ENCODE results near the gene ORAI3. TPM values are rescaled to one million over a fixed set of nuclear protein-coding genes. Genes with fewer than 3 reads are reported as not detected.
A peak's percentile ranks its signal among the peaks of the same experiment; 100 is the strongest.

Gene ORAI3
- total and polyA plus RNA-seq, 11 donors: 8.1 to 28.9 (median 11.3) TPM

DNA sequence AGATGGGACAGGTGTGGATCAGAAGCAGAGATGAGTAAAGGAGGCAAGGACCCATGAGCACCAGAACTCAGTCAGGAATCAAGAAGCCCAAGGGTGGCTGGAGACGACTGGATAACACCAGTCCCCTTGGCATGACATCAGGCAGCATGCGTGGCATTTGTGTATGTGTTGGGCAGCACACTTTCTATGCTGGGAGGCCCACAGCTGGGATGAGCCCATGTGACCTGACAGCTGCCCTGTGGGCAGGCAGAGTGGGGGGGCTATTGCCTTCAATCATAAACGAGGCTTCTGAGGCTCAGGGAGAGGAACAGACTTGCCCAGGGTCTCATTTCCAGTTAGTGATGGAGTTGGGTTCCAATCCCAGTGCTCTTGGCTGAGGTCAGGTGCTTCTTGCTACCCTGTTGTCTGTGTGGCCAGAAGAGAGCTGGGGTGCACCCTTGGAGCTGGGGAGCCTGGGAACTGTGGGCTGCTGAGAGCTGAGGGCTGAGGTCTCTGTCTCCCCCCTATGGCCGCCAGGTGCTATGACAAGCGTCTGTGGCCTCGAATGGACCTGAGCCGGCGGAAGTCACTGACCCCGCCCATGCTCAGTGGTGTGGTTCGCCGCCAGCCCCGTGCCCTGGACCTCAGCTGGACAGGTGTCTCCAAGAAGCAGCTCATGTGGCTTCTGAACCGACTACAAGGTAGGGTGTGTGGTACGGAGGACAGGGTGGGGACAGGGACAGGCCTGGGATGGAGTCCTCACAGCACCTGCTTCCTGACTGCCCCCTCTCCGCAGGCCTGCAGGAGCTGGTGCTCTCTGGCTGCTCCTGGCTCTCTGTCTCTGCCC, 7.1 kb upstream of the ORAI3 start:
- peak overlapping the region in 1 of 12 donors; percentile 5 for H3K27ac ChIP-seq
- ATAC-seq: peak; percentile 78 to 93 (median 89)
- WGBS, 4 donors: 17 to 64% (median 22%) methylated on average over 3 to 15 of the region's 15 CpGs

DNA sequence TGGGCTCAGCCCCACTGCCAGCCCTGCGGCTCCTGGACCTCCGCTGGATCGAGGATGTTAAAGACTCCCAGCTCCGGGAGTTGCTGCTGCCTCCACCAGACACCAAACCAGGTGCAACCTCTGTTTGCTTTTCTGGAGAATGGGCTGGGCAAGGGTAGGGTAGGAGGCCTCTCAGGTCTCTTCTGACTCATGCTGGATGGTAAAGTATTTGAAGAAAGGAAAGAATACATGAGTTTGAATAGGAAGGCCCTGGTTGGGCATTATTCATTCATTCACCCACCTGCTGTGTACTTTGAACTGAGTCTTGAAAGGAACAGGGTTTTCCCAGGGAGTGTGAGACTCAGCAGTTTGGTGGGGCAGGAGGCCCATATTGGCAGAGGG, 6.5 kb upstream of the ORAI3 start:
- Histone ChIP-seq H3K9me3 (no peaks in the 10 kb centered on the region), H3K27ac (no peak overlapping the region), H3K27me3 (no peaks in the 10 kb centered on the region), H3K4me3 (no peak overlapping the region), H3K4me1 (peaks cover 0 to 23% (median 7%) of the 10 kb centered on the region in 12 donors), H3K36me3 (peaks cover 0 to 46% (median 26%) of the 10 kb centered on the region in 9 donors)
- ATAC-seq: no peak
- WGBS, 4 donors: 85 to 92% (median 88%) methylated on average over 4 of the region's 4 CpGs
- TF ChIP-seq POLR2A (IDR thresholded peaks at IDR 0.05): no peak
- TF ChIP-seq, protein P1, sequence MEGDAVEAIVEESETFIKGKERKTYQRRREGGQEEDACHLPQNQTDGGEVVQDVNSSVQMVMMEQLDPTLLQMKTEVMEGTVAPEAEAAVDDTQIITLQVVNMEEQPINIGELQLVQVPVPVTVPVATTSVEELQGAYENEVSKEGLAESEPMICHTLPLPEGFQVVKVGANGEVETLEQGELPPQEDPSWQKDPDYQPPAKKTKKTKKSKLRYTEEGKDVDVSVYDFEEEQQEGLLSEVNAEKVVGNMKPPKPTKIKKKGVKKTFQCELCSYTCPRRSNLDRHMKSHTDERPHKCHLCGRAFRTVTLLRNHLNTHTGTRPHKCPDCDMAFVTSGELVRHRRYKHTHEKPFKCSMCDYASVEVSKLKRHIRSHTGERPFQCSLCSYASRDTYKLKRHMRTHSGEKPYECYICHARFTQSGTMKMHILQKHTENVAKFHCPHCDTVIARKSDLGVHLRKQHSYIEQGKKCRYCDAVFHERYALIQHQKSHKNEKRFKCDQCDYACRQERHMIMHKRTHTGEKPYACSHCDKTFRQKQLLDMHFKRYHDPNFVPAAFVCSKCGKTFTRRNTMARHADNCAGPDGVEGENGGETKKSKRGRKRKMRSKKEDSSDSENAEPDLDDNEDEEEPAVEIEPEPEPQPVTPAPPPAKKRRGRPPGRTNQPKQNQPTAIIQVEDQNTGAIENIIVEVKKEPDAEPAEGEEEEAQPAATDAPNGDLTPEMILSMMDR (IDR thresholded peaks at IDR 0.05): no peak
- intact Hi-C loops (cut with DNase I): no loop called here
- no peak for DNase-seq

More for the DNA sequence above, 7.1 kb upstream of the ORAI3 start:
- intact Hi-C loops (cut with DNase I): no loop called here
- TF ChIP-seq, protein P1 (IDR thresholded peaks at IDR 0.05): peak; percentile 76 to 94 (median 86)
- TF ChIP-seq POLR2A (IDR thresholded peaks at IDR 0.05): no peak
- DNase-seq: peak; percentile 73 to 88 (median 82)
- H3K4me3 ChIP-seq: no peak overlapping the region
- no peaks in the 10 kb centered on the region for H3K9me3 ChIP-seq
- H3K36me3 ChIP-seq: peaks cover 0 to 44% (median 23%) of the 10 kb centered on the region in 9 donors
- H3K4me1 ChIP-seq: peaks cover 0 to 24% (median 7%) of the 10 kb centered on the region in 12 donors
- H3K27me3 ChIP-seq: no peaks in the 10 kb centered on the region

DNA sequence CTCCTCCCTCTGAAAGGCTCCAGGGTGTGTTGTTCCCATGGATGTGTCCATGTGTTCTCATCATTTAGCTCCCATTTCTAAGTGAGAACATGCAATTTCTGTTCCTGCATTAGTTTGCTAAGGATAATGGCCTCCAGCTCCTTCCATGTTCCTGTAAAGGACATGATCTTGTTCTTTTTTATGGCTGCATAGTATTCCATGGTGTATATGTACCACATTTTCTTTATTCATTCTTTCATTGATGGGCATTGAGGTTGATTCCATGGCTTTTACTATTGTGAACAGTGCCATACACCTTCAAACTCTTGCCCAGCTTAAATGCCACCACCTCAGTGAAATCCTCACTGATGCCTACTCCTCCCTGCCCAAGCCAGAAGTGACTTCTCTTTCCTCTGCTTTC, 4.5 kb upstream of the ORAI3 start:
- DNase-seq (no peak), ATAC-seq (no peak)
- no peak overlapping the region for H3K27ac ChIP-seq
- peaks cover 0 to 20% (median 9%) of the 10 kb centered on the region in 12 donors for H3K4me1 ChIP-seq
- no peak overlapping the region for H3K4me3 ChIP-seq
- intact Hi-C loops (cut with DNase I): no loop called here
- no peaks in the 10 kb centered on the region for H3K9me3 ChIP-seq
- peaks cover 0 to 46% (median 26%) of the 10 kb centered on the region in 9 donors for H3K36me3 ChIP-seq
- no peaks in the 10 kb centered on the region for H3K27me3 ChIP-seq
- TF ChIP-seq, protein P1 (IDR thresholded peaks at IDR 0.05): no peak
- TF ChIP-seq POLR2A (IDR thresholded peaks at IDR 0.05): no peak

DNA sequence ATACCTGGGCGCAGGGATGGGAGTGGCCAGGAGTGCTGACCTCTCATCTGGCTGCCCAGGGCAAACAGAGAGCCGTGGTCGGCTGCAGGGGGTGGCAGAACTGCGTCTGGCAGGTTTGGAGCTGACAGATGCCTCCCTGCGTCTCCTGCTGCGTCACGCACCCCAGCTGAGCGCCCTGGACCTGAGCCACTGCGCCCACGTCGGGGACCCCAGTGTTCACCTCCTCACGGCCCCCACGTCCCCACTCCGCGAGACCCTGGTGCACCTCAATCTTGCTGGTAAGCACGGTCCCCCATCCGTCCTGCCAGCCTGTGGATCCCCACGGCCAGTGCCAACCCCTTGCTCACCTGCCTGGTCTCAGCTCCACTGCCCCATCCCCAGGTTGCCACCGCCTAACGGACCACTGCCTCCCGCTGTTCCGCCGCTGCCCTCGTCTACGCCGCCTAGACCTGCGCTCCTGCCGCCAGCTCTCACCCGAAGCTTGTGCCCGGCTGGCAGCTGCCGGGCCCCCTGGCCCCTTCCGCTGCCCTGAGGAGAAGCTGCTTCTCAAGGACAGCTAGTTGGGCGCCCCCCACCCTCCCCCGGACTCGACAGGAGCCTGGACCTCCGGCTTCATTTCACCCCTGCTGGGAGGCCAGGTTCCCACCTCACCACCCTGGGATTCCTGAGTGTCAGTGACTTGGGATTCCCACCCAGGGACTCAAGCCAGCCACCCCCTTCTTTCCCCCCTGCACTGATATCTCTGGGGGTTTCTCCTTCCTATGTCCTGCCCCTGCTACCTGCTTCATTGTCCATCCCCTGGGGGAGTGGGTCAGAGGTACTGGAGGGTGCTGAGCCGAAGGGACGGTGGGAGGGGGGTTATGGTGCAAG, 2.0 kb upstream of the ORAI3 start:
- Histone ChIP-seq H3K4me1 (peaks cover 5 to 41% (median 26%) of the 10 kb centered on the region in 12 donors), H3K4me3 (no peak overlapping the region), H3K9me3 (no peaks in the 10 kb centered on the region), H3K36me3 (peaks cover 0 to 30% (median 14%) of the 10 kb centered on the region in 9 donors), H3K27me3 (no peaks in the 10 kb centered on the region), H3K27ac (no peak overlapping the region)
- 91 to 92% (median 92%) methylated on average over 37 to 38 of the region's 38 CpGs for WGBS, 4 donors
- ATAC-seq (no peak), DNase-seq (peak in 1 of 5 donors; percentile 66)
- TF ChIP-seq, protein P1 (IDR thresholded peaks at IDR 0.05): no peak
- TF ChIP-seq POLR2A (IDR thresholded peaks at IDR 0.05): no peak
- intact Hi-C loops (cut with DNase I): no loop called here
